Naive thymus-derived CD8-positive, alpha-beta T cell (primary cell): Measurements from ENCODE around the gene EHD2. TPM values are rescaled to one million over a fixed set of nuclear protein-coding genes. Genes with fewer than 3 reads are reported as not detected.
"Not testable (repeated sequence)": the region's sequence is repeated elsewhere in the genome, so short reads cannot be mapped to it uniquely, and the experiment has no call there.

ENCODE experiments used
- ATAC-seq, 2 donors: fragments of 150-1000 bp; cut with Tn5 transposase in 1 of 2; sonication (Bioruptor Pico), chemical (Tn5 transposase) in 1 of 2; 1 replicate in 1 of 2; 2 replicates in 1 of 2; pipeline ENCODE4 v1.10.0; 2021; ENCODE audit warnings: mild to moderate bottlenecking in 2 of 2, moderate library complexity in 2 of 2
- POLR2A ChIA-PET: fragments of 350-600 bp; sonication (Branson Sonifier 250); formaldehyde crosslinking; loops from one replicate; lab custom pipeline; 2021; ENCODE audit warnings: antibody characterized with exemption; lab: Charles Lee
- DNase-seq, 10 donors: peaks; one replicate each; pipeline versions ENCODE4 v3.0.0 to v3.0.0-alpha.2; 2020 to 2022
- H3K27ac Mint-ChIP-seq, 10 donors: one replicate each; pipeline ENCODE4 v1.8.0; 2020 to 2022; ENCODE audit warnings: mild to moderate bottlenecking in 10 of 10, mixed read lengths in 10 of 10, moderate library complexity in 4 of 10, inconsistent platforms in 1 of 10
- H3K27me3 Mint-ChIP-seq, 5 donors: one replicate each; pipeline ENCODE4 v1.8.0; 2021 to 2022; ENCODE audit warnings: mixed read lengths in 5 of 5
- H3K36me3 Mint-ChIP-seq, 3 donors: one replicate each; pipeline ENCODE4 v1.8.0; 2020 to 2022; ENCODE audit warnings: mixed read lengths in 3 of 3, mild to moderate bottlenecking in 2 of 3, inconsistent platforms in 1 of 3
- H3K4me1 Mint-ChIP-seq, 4 donors: one replicate each; pipeline ENCODE4 v1.8.0; 2021 to 2022; ENCODE audit warnings: mixed read lengths in 4 of 4
- H3K4me3 Mint-ChIP-seq, 10 donors: one replicate each; pipeline ENCODE4 v1.8.0; 2020 to 2022; ENCODE audit warnings: mild to moderate bottlenecking in 10 of 10, mixed read lengths in 10 of 10, moderate library complexity in 6 of 10, inconsistent platforms in 1 of 10
- H3K9me3 Mint-ChIP-seq, 9 donors: one replicate each; pipeline ENCODE4 v1.8.0; 2020 to 2022; ENCODE audit warnings: mixed read lengths in 9 of 9, mild to moderate bottlenecking in 3 of 9, inconsistent platforms in 1 of 9, moderate library complexity in 1 of 9
- polyA plus RNA-seq, 3 donors: library from polyadenylated mRNA; unstranded; fragments of 300-500 nt; fragmentation: Illumina TruSeq; gene quantifications; one replicate each; pipeline ENCODE4 v1.2.3, GENCODE V29; 2021
- total RNA-seq, 8 experiments: library from RNA in 2 of 8; stranded (reverse) in 2 of 8; gene quantifications; one replicate each; pipeline ENCODE4 v1.2.3 and lab custom pipeline; 2021 to 2026

EHD2 gene
- total and polyA plus RNA-seq, 5 experiments from 2014 or later = not detected

- ATAC-seq (no peak), DNase-seq (no peak)
- Mint-ChIP-seq H3K9me3 (no peaks in the 10 kb centered on the region), H3K4me1 (peaks cover 0 to 7% (median 4%) of the 10 kb centered on the region in 4 donors), H3K36me3 (no peaks in the 10 kb centered on the region), H3K4me3 (no peak overlapping the region), H3K27ac (no peak overlapping the region), H3K27me3 (peaks cover 0 to 2% (median 0%) of the 10 kb centered on the region in 5 donors)
- POLR2A ChIA-PET = no interaction called here
Measured at GRCh38 chr19:47768604-47769003, 55.4 kb downstream of the EHD2 start.

- Mint-ChIP-seq H3K36me3 (no peaks in the 10 kb centered on the region), H3K4me3 (no peak overlapping the region), H3K27me3 (peaks cover 0 to 2% (median 0%) of the 10 kb centered on the region in 5 donors), H3K9me3 (no peaks in the 10 kb centered on the region), H3K4me1 (peaks cover 0 to 7% (median 5%) of the 10 kb centered on the region in 4 donors), H3K27ac (no peak overlapping the region)
- POLR2A ChIA-PET = no interaction called here
- no peak for DNase-seq
- no peak for ATAC-seq
Measured at GRCh38 chr19:47769534-47769933, 56.3 kb downstream of the EHD2 start.

- H3K27ac Mint-ChIP-seq = not testable (repeated sequence)
Measured at GRCh38 chr19:47771291-47771690, 58.1 kb downstream of the EHD2 start.

GRCh38 chr19:47776568-47776967, 63.3 kb downstream of the EHD2 start:
- no peak for ATAC-seq
- H3K4me3 Mint-ChIP-seq = peak overlapping the region in 6 of 10 donors; percentile 2 to 98 (median 14)

More at GRCh38 chr19:47771291-47771690, 58.1 kb downstream of the EHD2 start:
- ATAC-seq, H3K4me1 Mint-ChIP-seq, H3K36me3 Mint-ChIP-seq, H3K27me3 Mint-ChIP-seq, H3K9me3 Mint-ChIP-seq, H3K4me3 Mint-ChIP-seq, DNase-seq: not testable (repeated sequence)
- POLR2A ChIA-PET = interaction anchor here (0.7 kb wide), 1 partner anchor 24 kb away, joined by 3 read pairs; no protein-coding TSS in a partner anchor

GRCh38 chr19:47777245-47778048, 64.2 kb downstream of the EHD2 start:
- H3K9me3 Mint-ChIP-seq, DNase-seq, ATAC-seq, H3K27me3 Mint-ChIP-seq: not testable (repeated sequence)
- H3K27ac Mint-ChIP-seq = peak overlapping the region in 9 of 10 donors; percentile 37 to 98 (median 95)
- H3K36me3 Mint-ChIP-seq = peaks cover 0 to 16% (median 0%) of the 10 kb centered on the region in 3 donors
- H3K4me3 Mint-ChIP-seq = peak overlapping the region; percentile 90 to 98 (median 94)
- peaks cover 16 to 49% (median 30%) of the 10 kb centered on the region in 4 donors for H3K4me1 Mint-ChIP-seq
- POLR2A ChIA-PET = interaction anchor here (0.7 to 2.7 kb wide), 3 partner anchors 29 to 34 kb away, joined by 3 to 9 read pairs (median 7); partner anchors contain the start of gene NOP53

More at GRCh38 chr19:47776568-47776967, 63.3 kb downstream of the EHD2 start:
- DNase-seq = no peak
- Mint-ChIP-seq H3K9me3 (no peaks in the 10 kb centered on the region), H3K4me1 (peaks cover 14 to 49% (median 28%) of the 10 kb centered on the region in 4 donors), H3K36me3 (peaks cover 0 to 7% (median 0%) of the 10 kb centered on the region in 3 donors), H3K27me3 (peaks cover 0 to under 1% (median 0%) of the 10 kb centered on the region in 5 donors), H3K27ac (peak overlapping the region in 4 of 10 donors; percentile 9 to 48 (median 30))
- POLR2A ChIA-PET = interaction anchor here (0.6 to 0.7 kb wide), 4 partner anchors 11 to 709 kb away, joined by 3 to 8 read pairs (median 4); no protein-coding TSS in a partner anchor

- Mint-ChIP-seq H3K36me3 (peaks cover 0 to 24% (median 3%) of the 10 kb centered on the region in 3 donors), H3K27me3 (no peaks in the 10 kb centered on the region), H3K4me1 (peaks cover 16 to 49% (median 30%) of the 10 kb centered on the region in 4 donors), H3K4me3 (peak within 1 kb of the TSS; percentile 90 to 98 (median 94)), H3K9me3 (no peaks in the 10 kb centered on the region), H3K27ac (peak within 1 kb of the TSS; percentile 86 to 98 (median 96))
- POLR2A ChIA-PET = interaction anchor here (1.8 to 2.7 kb wide), 2 partner anchors 30 to 33 kb away, joined by 7 to 9 read pairs; partner anchors contain the start of gene NOP53
- peak; percentile 60 to 88 (median 74) for DNase-seq
- ATAC-seq = peak; percentile 91 to 92
Measured at GRCh38 chr19:47778049-47778953, 65.1 kb downstream of the EHD2 start, which contains the start of gene SELENOW. Gene SELENOW, plus strand, starts transcription at chr19:47778703. Its CDS starts 83 bp downstream, at chr19:47778786.

GRCh38 chr19:47778954-47779351, 65.7 kb downstream of the EHD2 start:
- Mint-ChIP-seq H3K9me3 (no peaks in the 10 kb centered on the region), H3K27me3 (no peaks in the 10 kb centered on the region), H3K27ac (peak overlapping the region; percentile 86 to 98 (median 95)), H3K4me1 (peaks cover 14 to 49% (median 31%) of the 10 kb centered on the region in 4 donors), H3K4me3 (peak overlapping the region; percentile 90 to 98 (median 94)), H3K36me3 (peaks cover 0 to 29% (median 3%) of the 10 kb centered on the region in 3 donors)
- POLR2A ChIA-PET = interaction anchor here (1.8 to 2.7 kb wide), 2 partner anchors 31 to 34 kb away, joined by 7 to 9 read pairs; partner anchors contain the start of gene NOP53
- ATAC-seq = peak; percentile 3 to 33
- no peak for DNase-seq

GRCh38 chr19:47779524-47780214, 66.4 kb downstream of the EHD2 start:
- Mint-ChIP-seq H3K9me3 (no peaks in the 10 kb centered on the region), H3K4me3 (peak overlapping the region; percentile 90 to 98 (median 94)), H3K27me3 (no peaks in the 10 kb centered on the region), H3K27ac (peak overlapping the region; percentile 86 to 98 (median 95)), H3K36me3 (peaks cover 0 to 36% (median 3%) of the 10 kb centered on the region in 3 donors), H3K4me1 (peaks cover 14 to 49% (median 31%) of the 10 kb centered on the region in 4 donors)
- ATAC-seq = no peak
- DNase-seq = no peak
- POLR2A ChIA-PET = interaction anchor here (2.7 kb wide), 1 partner anchor 34 kb away, joined by 9 read pairs; the partner anchor contains the start of gene NOP53

- Mint-ChIP-seq H3K27me3 (no peaks in the 10 kb centered on the region), H3K4me3 (peak overlapping the region; percentile 90 to 98 (median 94)), H3K9me3 (no peaks in the 10 kb centered on the region), H3K36me3 (peaks cover 0 to 41% (median 3%) of the 10 kb centered on the region in 3 donors), H3K4me1 (peaks cover 14 to 49% (median 31%) of the 10 kb centered on the region in 4 donors), H3K27ac (peak overlapping the region; percentile 70 to 98 (median 87))
- ATAC-seq = no peak
- POLR2A ChIA-PET = interaction anchor here (2.7 kb wide), 1 partner anchor 35 kb away, joined by 9 read pairs; the partner anchor contains the start of gene NOP53
- DNase-seq = no peak
Measured at GRCh38 chr19:47780215-47780551, 67.0 kb downstream of the EHD2 start.

- Mint-ChIP-seq H3K36me3 (peaks cover 0 to 55% (median 6%) of the 10 kb centered on the region in 3 donors), H3K4me3 (peak overlapping the region in 7 of 10 donors; percentile 0 to 66 (median 29))
- POLR2A ChIA-PET = interaction anchor here (0.6 kb wide), 1 partner anchor 21 kb away, joined by 3 read pairs; no protein-coding TSS in a partner anchor
Measured at GRCh38 chr19:47781590-47782262, 68.5 kb downstream of the EHD2 start.

GRCh38 chr19:47786566-47786965, 73.3 kb downstream of the EHD2 start:
- H3K4me3 Mint-ChIP-seq = no peak overlapping the region
- DNase-seq (no peak), ATAC-seq (no peak)
- H3K4me1 Mint-ChIP-seq = peaks cover 4 to 13% (median 8%) of the 10 kb centered on the region in 4 donors
- H3K36me3 Mint-ChIP-seq = peaks cover 0 to 48% (median 6%) of the 10 kb centered on the region in 3 donors
- no peaks in the 10 kb centered on the region for H3K27me3 Mint-ChIP-seq
- POLR2A ChIA-PET = no interaction called here
- no peaks in the 10 kb centered on the region for H3K9me3 Mint-ChIP-seq
- no peak overlapping the region for H3K27ac Mint-ChIP-seq

More at GRCh38 chr19:47781590-47782262, 68.5 kb downstream of the EHD2 start:
- H3K4me1 Mint-ChIP-seq = peaks cover 14 to 46% (median 31%) of the 10 kb centered on the region in 4 donors
- ATAC-seq = no peak
- no peak for DNase-seq
- H3K27me3 Mint-ChIP-seq = no peaks in the 10 kb centered on the region
- peak overlapping the region in 6 of 10 donors; percentile 33 to 86 (median 50) for H3K27ac Mint-ChIP-seq
- H3K9me3 Mint-ChIP-seq = no peaks in the 10 kb centered on the region
